ENCODE data around the gene S100A1. TPM values are rescaled to one million over a fixed set of nuclear protein-coding genes. Genes with fewer than 3 reads are reported as not detected.

S100A1 gene
- total RNA-seq, 1 experiment from 2014 or later, result not detected

DNA sequence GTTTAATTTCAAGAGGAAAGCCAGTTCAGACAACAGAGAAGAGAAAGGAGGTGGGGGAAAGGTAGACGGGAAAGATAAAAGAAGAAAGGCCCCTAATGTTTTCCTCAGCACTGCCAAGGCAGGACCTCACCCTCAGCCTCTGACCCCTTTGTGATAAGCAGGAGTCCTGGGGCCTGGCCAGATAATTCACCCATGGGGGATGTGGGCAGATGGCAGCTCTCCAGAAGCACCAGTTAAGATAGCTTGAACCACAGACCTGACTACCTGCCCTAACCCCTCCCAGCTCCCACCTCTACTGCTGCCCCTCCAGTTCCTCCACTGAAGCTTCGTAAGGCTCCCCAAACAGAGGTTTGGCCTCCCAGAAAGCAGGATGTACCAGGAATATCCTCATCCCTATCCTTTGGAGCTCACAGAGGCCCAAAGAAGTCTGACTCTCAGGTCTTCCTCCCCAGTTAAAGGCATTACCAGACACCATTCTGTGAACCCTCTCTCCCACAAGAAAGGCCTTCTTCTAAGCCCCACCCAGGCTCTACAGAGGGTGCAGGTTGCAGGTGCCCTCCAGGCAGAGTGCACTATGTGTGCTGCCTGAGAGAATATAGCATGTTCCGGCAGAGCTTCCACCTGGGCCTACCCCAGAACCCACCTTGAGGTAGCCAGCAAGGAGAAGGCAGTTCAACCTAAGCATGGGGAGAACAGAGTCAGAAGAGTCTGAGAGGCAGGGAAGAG is 21.1 kb downstream of the S100A1 start:
- no peaks in the 10 kb centered on the region for H3K9me3 Mint-ChIP-seq (ENCODE audit: unreplicated experiment)
- ChIA-PET POLR2A (interaction anchor here (0.6 to 46.1 kb wide), 10 partner anchors 10 to 465 kb away, joined by 3 to 1272 read pairs (median 5); partner anchors contain the start of genes CHTOP, S100A1, S100A13 and S100A14), CTCF (interaction anchor here (0.7 to 1.8 kb wide), 2 partner anchors 11 to 60 kb away, joined by 3 to 4 read pairs; no protein-coding TSS in a partner anchor)
- TSS peak; percentile 2 for BruUV-seq (replicated peaks)
- DNase-seq (ENCODE audit: unreplicated experiment), result no peak
- TF ChIP-seq, protein P1, sequence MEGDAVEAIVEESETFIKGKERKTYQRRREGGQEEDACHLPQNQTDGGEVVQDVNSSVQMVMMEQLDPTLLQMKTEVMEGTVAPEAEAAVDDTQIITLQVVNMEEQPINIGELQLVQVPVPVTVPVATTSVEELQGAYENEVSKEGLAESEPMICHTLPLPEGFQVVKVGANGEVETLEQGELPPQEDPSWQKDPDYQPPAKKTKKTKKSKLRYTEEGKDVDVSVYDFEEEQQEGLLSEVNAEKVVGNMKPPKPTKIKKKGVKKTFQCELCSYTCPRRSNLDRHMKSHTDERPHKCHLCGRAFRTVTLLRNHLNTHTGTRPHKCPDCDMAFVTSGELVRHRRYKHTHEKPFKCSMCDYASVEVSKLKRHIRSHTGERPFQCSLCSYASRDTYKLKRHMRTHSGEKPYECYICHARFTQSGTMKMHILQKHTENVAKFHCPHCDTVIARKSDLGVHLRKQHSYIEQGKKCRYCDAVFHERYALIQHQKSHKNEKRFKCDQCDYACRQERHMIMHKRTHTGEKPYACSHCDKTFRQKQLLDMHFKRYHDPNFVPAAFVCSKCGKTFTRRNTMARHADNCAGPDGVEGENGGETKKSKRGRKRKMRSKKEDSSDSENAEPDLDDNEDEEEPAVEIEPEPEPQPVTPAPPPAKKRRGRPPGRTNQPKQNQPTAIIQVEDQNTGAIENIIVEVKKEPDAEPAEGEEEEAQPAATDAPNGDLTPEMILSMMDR (IDR thresholded peaks at IDR 0.05; ENCODE audit: unreplicated experiment), result no peak
- H3K27ac Mint-ChIP-seq (ENCODE audit: low read depth, unreplicated experiment), result peak overlapping the region; percentile 10
- peaks cover 43% of the 10 kb centered on the region for H3K36me3 Mint-ChIP-seq (ENCODE audit: insufficient read depth, unreplicated experiment)
- peaks cover 13% of the 10 kb centered on the region for H3K4me1 Mint-ChIP-seq (ENCODE audit: insufficient read depth, unreplicated experiment)
- intact Hi-C loops (cut with micrococcal nuclease), result no loop called here
- H3K27me3 Mint-ChIP-seq (ENCODE audit: insufficient read depth, unreplicated experiment), result no peaks in the 10 kb centered on the region
- H3K4me3 Mint-ChIP-seq (ENCODE audit: unreplicated experiment), result no peak overlapping the region

DNA sequence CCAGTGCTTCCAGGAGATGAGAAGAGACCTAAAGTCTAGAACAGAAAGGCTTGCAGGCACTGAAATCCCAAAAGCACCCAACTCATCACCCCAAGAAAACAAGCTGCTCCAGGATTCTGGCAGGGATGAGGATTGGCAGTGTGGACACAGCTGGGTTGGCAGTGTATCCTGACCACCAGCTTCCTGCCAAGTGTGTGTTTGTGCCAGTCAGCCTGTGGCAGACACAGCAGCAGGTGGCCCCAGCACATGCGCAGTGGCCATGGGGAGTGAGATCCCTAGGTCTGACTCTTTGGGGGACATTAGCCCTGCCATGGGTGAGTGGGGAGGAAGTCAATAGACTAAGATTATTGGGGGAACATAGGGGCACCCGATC is 21.6 kb downstream of the S100A1 start:
- H3K27ac Mint-ChIP-seq (ENCODE audit: low read depth, unreplicated experiment), result peak overlapping the region; percentile 10
- peaks cover 13% of the 10 kb centered on the region for H3K4me1 Mint-ChIP-seq (ENCODE audit: insufficient read depth, unreplicated experiment)
- DNase-seq (ENCODE audit: unreplicated experiment), result peak; percentile 54
- intact Hi-C loops (cut with micrococcal nuclease), result no loop called here
- H3K36me3 Mint-ChIP-seq (ENCODE audit: insufficient read depth, unreplicated experiment), result peaks cover 38% of the 10 kb centered on the region
- ChIA-PET CTCF (interaction anchor here (0.7 to 1.8 kb wide), 2 partner anchors 11 to 60 kb away, joined by 3 to 4 read pairs; no protein-coding TSS in a partner anchor), POLR2A (interaction anchor here (0.7 to 46.1 kb wide), 8 partner anchors 9 to 125 kb away, joined by 3 to 1272 read pairs (median 14); partner anchors contain the start of genes CHTOP, S100A1, S100A13 and S100A14)
- no peaks in the 10 kb centered on the region for H3K9me3 Mint-ChIP-seq (ENCODE audit: unreplicated experiment)
- BruUV-seq (replicated peaks), result no TSS peak
- H3K4me3 Mint-ChIP-seq (ENCODE audit: unreplicated experiment), result no peak overlapping the region
- TF ChIP-seq, protein P1 (IDR thresholded peaks at IDR 0.05; ENCODE audit: unreplicated experiment), result no peak
- H3K27me3 Mint-ChIP-seq (ENCODE audit: insufficient read depth, unreplicated experiment), result no peaks in the 10 kb centered on the region

DNA sequence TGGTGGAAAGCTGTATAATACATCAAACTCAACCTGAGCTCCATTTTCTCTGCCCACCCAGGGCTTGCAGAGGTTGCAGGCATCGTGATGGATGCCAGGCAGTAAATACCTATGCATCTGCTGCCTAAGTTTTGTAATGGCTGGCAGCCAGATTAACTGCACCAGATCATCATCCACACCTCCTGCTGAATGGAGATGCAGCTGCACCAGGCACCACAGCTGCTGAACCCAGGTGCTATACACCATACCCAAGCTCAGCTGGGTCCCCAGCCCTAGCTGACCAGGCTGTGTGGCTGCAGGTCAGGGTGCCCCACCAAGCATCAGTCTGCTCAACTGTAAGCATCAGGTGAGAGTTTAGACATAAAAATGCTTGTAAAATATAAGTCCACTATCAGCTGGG is 23.5 kb downstream of the S100A1 start:
- no peaks in the 10 kb centered on the region for H3K27me3 Mint-ChIP-seq (ENCODE audit: insufficient read depth, unreplicated experiment)
- ChIA-PET POLR2A (interaction anchor here (0.8 to 46.1 kb wide), 10 partner anchors 9 to 339 kb away, joined by 3 to 1272 read pairs (median 9); partner anchors contain the start of genes CHTOP, ILF2, RPS27 and S100A1), CTCF (interaction anchor here (0.7 to 2.4 kb wide), 5 partner anchors 34 to 141 kb away, joined by 4 to 16 read pairs (median 6); no protein-coding TSS in a partner anchor)
- H3K27ac Mint-ChIP-seq (ENCODE audit: low read depth, unreplicated experiment), result no peak overlapping the region
- no peaks in the 10 kb centered on the region for H3K9me3 Mint-ChIP-seq (ENCODE audit: unreplicated experiment)
- no peak overlapping the region for H3K4me3 Mint-ChIP-seq (ENCODE audit: unreplicated experiment)
- peaks cover 18% of the 10 kb centered on the region for H3K36me3 Mint-ChIP-seq (ENCODE audit: insufficient read depth, unreplicated experiment)
- H3K4me1 Mint-ChIP-seq (ENCODE audit: insufficient read depth, unreplicated experiment), result peaks cover 8% of the 10 kb centered on the region
- intact Hi-C loops (cut with micrococcal nuclease), result no loop called here
- no peak for DNase-seq (ENCODE audit: unreplicated experiment)
- TF ChIP-seq, protein P1 (IDR thresholded peaks at IDR 0.05; ENCODE audit: unreplicated experiment), result no peak
- BruUV-seq (replicated peaks), result no TSS peak

DNA sequence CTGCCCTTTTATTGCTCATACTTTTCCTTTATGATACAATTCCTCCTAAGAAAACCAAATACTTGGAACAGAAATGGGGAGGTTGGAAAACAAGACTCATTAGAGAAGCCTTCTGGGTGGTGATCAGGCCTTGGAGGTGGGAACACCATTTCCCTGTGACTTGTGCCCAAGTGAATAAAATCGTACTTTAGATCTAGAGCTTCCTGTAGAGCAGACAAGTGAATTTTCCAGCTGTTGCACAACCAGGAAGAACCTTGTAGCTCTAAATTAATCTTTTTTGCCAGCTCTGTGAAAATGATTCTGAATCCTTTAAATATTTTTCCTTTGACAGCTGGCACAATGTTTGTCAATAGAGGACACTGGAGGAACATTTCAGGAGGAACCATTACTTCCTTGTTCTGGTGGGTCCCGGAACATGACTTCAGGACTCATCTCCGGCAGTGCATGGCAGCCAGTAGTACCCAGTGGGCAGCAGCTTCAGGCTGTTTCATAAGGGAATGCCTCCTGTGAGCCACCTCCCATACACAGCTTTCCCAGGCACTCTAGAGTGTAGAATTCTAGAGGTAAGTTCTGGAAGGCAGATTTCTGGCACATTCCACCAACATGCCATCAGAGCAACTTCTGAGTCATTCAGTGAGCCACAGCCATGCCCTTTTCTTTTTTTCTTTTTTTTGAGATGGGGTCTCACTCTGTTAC is 24.7 kb downstream of the S100A1 start:
- Mint-ChIP-seq H3K36me3 (ENCODE audit: insufficient read depth, unreplicated experiment) (peaks cover 9% of the 10 kb centered on the region), H3K9me3 (ENCODE audit: unreplicated experiment) (no peaks in the 10 kb centered on the region), H3K27ac (ENCODE audit: low read depth, unreplicated experiment) (peak overlapping the region; percentile 85), H3K4me1 (ENCODE audit: insufficient read depth, unreplicated experiment) (peaks cover 8% of the 10 kb centered on the region), H3K4me3 (ENCODE audit: unreplicated experiment) (peak overlapping the region; percentile 28), H3K27me3 (ENCODE audit: insufficient read depth, unreplicated experiment) (no peaks in the 10 kb centered on the region)
- peak; percentile 56 for DNase-seq (ENCODE audit: unreplicated experiment)
- ChIA-PET POLR2A (interaction anchor here (0.6 to 46.1 kb wide), 12 partner anchors 9 to 175 kb away, joined by 3 to 1272 read pairs (median 9); partner anchors contain the start of genes CHTOP, ILF2, INTS3 and S100A1), CTCF (interaction anchor here (0.6 to 2.4 kb wide), 8 partner anchors 9 to 375 kb away, joined by 3 to 16 read pairs (median 3); partner anchors contain the start of gene S100A6)
- intact Hi-C loops (cut with micrococcal nuclease), result no loop called here
- no TSS peak for BruUV-seq (replicated peaks)
- TF ChIP-seq, protein P1 (IDR thresholded peaks at IDR 0.05; ENCODE audit: unreplicated experiment), result no peak
